NCI-H748 treated with DMSO at 0.1 percent for 48 hours (cell line): Measurements from ENCODE around the gene TIAM2.

ENCODE experiments used
- DNase-seq: peaks from one replicate; lab custom pipeline; 2025; lab: John Stamatoyannopoulos, UW

TIAM2 gene

DNA sequence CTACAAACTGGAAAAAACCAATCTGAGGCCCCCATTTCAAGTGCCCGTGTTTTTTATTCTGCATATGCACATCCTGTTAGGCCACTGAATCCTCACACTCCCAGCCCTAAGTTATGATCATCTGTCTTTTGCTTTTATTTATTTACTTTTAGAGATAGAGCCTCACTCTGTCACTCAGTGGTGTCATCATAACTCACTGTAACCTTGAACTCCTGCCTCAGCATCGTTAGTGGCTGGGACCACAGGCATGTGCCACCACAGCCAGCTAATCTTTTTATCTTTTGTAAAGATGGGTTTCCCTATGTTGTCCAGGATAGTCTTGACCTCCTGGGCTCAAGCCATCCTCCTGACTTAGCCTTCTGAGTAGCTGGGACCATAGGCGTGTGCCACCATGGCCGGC is 239.1 kb downstream of the TIAM2 start:
- DNase-seq = no peak

DNA sequence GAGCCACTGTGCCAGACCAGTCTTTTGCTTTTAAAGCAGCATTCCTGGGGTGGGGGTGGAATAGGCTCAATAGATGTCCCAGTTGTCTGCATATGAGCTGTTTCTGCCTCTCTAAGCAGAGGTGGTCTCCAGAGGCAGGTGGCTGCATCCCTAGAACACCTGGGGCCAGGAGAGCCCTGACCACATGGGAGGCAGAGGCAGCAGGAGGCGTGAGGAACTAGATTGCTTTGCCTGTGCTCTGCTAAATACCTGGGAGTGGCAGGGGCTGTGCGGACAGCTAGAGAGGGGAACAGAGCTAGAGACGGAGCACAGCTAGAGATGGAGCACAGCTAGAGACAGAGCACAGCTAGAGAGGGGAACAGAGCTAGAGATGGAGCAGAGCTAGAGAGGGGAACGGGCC is 239.6 kb downstream of the TIAM2 start:
- DNase-seq = no peak

DNA sequence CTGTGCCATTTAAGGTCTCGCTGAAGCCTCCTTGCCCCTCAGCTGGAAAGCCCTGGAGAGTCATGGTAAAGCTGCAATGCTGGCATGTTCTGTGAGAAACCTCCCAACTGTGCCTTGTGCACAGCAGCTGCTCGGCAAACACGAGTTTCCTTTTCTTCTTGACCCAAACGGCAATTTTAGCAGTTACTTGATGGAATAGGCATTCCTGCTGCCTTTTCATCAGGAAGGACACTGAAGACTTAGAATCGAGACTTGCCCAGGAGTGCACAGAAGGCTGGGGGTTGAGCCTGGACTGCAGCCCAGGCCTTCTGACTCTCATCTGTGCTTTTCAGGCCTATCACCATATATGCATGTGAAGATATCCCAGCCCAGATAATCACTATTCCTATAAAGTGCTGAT is 240.0 kb downstream of the TIAM2 start:
- DNase-seq = no peak

DNA sequence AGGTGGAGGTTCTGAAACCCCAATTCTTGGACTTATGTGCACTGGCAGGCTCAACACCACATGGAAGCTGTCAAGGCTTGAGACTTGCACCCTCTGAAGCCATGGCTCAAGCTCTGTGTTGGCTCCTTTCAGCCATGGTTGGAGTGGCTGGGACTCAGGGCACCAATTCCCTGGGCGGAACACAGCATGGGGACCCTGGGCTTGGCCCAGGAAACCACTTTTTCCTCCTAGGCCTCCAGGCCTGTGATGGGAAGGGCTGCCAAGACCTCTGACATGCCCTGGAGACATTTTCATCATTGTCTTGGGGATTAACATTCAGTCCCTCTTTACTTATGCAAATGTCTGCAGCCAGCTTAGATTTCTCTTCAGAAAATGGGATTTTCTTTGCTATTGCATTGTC is 242.5 kb downstream of the TIAM2 start:
- DNase-seq = no peak

DNA sequence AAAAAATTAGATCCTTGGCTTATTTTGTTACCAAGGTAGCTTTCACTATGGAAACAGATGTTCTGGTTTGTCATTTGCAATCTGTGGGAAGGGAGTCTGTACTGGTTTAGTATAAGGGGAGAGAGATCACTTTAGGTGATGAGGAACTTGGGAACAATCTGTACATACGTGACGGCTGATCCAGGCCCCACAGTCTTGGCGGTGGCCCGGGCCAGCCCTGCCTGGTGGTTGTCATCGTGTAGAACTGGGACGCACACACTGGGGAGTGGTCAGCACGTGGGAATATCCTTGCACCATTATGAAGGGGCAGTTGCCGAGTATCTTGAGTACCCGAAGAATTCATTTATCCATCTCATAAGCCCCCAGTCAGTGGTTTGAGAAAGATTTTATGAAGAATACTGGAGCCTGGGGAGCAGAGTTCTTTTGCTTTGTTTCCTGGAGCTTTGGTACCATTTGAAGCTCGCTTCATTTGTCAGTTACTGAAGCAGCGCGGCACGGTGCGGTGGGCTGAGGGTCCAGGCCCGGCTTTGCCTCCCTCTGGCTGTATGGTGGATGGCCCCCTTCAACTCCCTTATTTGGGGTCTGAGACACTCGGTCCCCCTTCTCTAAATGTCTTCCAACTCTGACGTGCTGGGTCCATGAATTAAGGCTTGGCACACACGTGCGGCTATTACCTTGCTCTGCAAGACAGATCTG is 245.9 kb downstream of the TIAM2 start:
- no peak for DNase-seq

DNA sequence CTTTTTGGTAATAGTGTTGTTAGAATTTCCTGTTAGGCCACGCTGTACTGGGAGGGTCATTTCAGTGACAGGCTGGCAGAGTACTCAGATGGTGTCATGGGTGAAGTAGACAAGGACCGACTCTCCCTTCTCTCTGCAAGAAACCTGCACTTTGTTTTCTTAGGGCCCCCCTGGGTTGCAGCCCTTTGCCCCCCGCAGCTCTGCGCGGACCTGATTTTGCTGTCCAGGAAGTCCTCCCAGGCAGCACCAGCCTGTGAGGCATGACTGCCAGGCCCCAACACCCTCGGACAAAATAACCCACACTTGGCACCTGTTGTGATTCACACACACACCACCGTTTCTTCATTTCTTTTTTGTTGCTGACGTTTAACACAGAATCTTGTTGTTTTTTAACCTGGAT is 246.9 kb downstream of the TIAM2 start:
- no peak for DNase-seq

DNA sequence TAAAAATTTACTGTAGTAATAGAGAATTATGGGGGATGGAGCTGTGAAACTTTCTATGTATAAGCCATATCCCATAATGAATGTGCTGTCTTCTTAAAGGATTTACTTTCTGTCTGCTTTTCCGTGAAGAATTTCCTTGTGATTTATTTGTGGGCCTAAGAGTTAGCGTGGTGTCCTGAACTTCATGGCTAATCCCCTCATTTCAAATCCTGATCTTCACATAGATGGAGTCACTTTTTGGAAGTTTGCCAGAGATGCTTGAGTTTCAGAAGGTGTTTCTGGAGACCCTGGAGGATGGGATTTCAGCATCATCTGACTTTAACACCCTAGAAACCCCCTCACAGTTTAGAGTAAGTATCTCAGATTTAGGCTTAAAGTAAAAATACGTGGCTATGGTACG is 249.3 kb downstream of the TIAM2 start:
- no peak for DNase-seq

DNA sequence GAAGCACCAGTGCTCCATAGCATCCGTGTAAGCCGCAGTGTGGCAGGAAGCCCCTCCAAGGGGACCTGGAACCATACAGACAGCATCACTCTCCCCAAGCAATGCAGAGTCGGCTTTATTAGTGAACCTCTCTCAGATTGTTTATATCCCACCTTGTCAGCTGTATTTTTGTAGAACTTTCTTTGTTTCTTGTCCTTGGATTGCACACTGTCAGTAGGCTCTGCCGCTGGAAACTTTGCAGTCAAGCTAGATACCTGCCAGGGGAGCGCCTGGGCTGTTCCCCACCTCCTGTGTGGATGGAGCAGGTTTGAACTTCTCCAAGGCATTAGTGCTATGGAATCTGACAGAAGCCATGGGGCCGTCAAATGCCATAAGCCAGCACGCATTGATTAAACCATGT is 250.1 kb downstream of the TIAM2 start:
- DNase-seq = no peak

DNA sequence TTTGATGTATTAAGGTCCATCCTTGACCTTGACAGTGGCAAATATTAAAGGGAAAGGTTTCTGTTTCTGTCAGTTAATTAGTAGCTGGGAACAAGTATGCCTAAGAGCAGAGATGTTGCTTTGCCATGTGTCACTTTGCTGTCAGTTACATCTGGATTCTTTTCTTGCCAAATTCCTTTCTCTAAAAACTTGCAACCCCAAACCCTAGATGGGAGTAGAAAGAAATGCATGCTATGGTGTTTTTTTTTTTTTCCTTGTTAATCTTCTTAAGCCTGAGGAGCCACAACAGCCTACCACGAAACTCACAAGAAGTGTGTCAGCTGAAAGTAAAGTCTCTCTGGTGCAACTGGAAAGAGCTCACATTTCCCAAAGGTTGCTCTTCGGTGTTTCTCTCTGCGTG is 250.7 kb downstream of the TIAM2 start:
- DNase-seq = no peak

DNA sequence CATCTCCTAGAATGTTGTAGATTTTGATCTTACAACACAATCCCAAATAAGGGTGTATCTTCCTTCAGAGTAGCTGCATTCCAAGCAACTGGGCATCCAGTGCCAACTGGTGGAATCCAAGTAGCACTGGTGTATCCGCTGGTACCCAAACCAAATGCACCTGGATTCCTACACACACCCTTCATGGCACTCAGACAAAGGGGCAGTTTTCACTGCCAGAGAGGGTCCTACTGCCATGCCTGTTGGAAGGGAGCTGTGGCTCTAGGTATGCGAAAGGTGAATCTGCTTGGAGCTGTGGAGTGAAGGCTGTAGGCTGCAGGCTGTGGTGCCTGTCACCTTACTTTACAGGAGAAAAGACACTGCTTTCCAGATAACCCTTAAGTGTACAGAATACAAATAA is 251.7 kb downstream of the TIAM2 start:
- no peak for DNase-seq

DNA sequence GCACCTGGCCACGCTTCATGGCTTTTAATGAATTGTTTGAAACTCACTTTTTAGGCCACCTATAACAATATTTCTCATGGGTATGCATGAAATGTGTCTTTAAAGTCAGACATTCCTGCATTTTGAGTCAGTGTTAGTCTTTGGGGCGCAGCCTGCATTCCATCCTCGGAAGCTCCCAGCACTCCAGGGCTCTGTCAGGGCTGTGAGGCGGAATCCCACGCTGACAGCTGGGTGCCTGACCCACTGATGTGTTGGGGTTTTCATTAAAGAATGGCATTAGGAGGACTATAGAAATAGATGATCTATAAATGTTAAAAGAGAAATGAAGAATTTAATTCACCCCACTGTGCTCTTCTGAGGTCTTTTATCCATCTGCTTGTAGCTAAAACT is 252.5 kb downstream of the TIAM2 start:
- no peak for DNase-seq

DNA sequence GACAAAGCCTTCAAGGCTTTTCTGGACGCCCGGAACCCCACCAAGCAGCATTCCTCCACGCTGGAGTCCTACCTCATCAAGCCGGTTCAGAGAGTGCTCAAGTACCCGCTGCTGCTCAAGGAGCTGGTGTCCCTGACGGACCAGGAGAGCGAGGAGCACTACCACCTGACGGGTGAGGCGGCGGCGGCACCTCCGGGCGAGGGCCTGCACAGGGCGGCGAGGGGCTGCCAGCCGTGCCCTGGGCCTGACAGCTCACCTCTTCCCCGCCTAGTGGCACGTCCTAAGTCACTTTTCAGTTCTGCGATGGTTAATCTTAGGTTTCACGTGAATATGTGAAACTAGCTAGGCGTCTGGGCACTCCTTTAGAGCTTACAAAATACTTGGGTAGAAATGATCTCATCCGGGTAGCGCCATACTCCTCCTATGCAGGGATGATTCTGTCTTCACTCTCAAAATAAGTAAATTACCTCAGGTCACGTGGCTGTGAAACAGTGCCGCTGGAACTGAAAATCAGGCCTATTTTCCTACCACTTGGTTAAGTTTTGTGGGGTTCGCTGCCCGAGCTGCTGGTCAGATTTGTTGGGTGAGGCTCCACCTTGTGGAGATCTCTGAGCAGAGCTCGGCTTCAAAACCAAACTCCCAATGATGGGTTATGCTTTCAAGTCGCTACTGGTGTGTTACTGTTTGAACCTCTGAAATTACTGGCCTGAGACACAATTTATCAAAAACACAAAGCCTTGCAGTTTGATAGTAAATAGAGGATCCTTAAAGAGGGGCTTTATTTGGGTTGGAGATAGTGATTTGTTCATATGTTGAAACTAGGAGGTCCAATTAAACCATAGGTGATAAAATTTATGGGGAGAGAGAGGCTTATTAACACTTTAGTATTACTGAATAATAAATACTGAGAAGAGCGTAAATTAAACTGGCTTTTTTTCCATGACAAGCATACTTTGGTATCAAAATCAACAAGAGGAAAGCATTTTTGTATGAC is 253.2 kb downstream of the TIAM2 start:
- DNase-seq = no peak

DNA sequence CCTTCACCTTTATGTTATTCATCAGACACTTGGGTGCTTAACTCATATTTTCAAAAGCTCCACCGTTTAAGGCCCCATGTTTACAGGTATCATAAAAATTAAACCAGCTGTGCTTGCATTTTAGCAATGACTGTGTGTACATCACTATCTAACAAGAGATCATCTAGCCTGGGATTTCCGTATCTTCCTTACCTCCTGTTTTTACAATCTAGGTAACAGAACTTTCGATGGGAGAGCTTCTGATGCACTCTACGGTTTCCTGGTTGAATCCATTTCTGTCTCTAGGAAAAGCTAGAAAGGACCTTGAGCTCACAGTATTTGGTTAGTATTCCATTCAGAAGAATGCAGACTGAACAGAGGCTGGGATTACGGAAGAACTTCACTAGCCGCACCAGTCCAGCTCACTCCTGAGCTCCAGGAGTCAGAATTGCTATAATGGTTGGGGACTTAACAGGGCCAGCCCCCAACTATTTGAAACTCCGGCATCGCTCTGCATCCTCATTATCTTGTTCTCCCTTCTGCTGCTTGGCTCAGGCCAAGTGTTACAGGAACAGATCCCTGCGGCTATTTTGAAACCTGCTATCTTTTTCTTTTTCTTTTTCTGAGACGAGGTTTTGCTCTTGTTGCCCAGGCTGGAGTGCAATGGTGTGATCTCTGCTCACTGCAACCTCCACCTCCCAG is 255.7 kb downstream of the TIAM2 start:
- no peak for DNase-seq

DNA sequence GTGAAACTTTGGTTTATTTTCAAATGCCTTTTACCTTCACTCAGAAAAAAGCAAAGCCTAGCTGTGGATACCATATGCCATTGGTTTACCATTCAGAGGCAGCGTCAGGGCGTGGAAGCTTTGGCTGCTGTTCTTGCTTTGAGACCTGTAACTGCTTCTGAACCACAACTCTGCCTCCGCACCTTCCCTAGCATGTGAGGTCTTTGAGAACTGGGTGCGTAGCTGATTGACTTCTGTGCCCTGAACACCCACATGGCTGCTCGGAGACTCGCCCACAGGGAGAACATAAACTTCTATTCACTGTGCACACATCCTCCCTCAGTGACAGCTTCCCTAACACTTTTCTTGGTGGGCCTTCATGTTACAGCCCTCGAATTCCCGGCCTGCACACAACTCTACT is 257.5 kb downstream of the TIAM2 start:
- DNase-seq = no peak

DNA sequence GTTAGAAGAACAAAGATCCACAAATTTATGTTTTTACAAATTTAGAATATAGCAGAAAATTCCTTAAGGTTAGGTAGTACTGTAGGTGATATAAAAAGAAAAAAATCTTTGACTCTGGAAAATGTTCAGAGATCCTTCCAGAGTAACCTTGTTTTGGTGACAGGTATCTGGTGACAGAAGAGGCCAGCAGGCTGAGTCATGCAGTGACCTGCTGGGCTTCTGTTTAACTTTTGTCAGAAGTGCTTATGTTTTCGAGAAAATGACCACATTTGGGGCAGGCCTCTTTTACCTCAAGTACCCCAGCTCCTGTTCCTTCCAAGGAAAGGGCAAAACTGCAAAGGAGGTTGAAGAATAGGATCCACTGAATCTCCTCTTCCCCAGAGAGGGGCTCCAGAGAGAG is 258.2 kb downstream of the TIAM2 start:
- no peak for DNase-seq

DNA sequence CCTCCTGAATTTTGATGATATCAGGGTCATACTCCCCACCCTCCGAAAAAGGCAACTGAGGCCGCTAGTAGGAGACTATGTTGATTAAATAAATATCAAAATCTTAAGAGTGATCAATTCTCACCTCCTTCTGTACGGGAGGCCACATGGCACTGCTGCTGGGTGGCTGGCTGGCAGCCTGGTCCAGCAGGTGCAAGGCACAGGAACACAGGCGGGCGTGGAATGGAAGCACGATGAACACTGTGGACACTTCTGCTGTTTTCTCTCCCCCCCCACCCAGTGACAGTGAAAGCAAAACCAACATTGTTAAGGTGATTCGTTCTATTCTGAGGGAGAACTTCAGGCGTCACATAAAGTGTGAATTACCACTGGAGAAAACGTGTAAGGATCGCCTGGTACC is 259.0 kb downstream of the TIAM2 start:
- DNase-seq = no peak

DNA sequence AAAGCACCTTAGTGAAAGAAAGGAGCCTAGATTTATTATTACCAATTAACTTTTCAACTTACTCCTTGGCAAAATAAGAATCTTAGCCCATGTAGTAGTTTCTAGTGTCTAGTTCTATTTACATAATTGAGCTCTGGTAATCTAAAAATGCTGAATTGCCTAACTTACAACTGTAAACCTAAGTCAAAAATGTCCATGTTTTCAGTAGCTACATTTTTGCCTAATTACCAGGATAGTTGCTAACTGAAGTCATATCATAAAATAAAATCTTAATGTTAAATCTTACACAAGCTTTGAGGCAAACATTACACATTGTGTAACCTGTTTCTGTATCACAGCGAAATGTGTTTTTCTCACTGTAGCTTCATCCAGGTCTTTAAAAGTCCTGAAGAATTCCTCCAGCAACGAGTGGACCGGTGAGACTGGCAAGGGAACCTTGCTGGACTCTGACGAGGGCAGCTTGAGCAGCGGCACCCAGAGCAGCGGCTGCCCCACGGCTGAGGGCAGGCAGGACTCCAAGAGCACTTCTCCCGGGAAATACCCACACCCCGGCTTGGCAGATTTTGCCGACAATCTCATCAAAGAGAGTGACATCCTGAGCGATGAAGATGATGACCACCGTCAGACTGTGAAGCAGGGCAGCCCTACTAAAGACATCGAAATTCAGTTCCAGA is 261.1 kb downstream of the TIAM2 start:
- no peak for DNase-seq

DNA sequence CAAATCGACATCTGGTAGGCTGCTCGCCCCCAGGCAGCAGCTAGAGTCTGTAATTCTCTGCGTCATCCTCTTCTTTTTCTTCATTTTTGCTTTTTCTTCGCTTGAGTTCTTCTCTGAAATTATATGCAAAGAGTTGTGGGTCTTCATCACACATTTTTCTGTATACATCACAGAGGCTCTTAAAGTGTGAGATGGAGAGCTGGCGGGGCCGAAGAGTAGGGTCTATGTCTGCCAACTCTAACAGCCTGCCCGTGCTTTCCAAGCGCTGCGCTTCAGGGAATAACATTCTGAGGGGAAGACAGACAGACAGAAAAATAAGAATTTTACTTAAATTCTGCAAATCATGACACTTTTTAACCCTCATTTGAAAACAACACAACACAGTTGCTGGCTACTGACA is 262.7 kb downstream of the TIAM2 start:
- DNase-seq = no peak

DNA sequence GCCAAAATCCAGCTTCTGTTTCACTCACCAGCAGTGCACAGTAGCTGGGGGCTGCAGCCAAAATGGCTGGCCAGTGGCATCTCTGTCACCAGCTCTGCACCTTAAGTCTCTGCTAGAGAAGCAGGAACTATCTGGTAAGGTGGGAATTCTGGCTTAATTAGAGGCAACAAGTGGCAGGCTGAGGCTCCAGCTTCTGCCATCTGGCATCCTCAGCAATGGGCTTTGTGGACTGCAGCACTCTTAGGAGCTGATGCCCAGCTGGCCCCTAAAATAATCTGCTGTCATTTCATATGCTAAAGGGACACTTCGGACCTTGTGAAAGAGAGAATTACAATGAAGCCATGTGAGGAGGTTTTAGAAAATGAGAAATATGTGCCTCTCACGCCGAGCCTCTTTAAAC is 264.1 kb downstream of the TIAM2 start:
- DNase-seq = no peak

DNA sequence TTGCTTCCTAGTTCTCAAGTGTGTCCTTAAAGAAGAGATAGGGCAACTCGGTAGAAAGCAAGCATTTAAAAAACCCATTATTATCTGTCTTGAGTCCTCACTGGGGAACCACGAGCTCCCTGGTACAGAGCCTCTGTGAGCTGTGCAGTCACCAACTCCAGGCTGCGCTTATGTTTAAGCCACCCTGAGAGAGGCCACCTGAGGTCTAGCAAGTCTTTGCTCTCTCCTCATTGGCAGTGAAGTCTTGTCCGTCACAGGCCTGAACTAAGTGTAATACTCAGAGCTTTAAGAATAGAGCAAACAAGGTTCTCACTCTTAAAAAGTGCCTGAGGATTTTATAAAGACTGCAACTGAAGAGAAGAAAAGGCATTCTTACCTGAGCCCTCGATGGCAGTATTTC is 264.8 kb downstream of the TIAM2 start:
- DNase-seq = no peak

DNA sequence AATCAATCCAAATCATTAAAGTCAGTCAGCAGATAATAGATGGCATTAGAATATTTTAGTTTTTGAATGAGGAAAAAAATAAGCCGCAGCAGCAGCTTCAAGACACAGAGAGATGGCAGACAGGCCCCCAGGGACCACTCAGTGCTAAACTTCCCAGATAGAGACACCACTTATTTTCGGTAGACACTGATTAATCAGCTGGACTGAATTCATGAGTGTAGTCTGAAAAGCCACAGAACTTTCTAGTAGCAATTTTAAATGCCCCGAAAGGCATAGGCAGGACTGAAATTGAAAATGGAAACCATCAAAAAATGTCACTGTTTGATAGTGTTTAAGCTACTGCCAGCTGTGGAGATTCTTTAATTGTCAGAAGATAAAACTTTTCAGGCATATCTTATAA is 265.6 kb downstream of the TIAM2 start:
- DNase-seq = no peak
